ENCODE data around the gene STAT1.

- TF ChIP-seq POLR2A (IDR thresholded peaks at IDR 0.05): no peak
- TF ChIP-seq CTCF (IDR thresholded peaks at IDR 0.05): no peak
These were observed 42.3 kb upstream of the STAT1 start for GRCh38 chr2:191056228-191056627.
